GM21423 (cell line): ENCODE data around the gene ACYP1.

ENCODE experiments used
- ATAC-seq: cut with Tn5 transposase; IDR thresholded peaks from one replicate; pipeline ENCODE4 v1.9.1; 2021; ENCODE audit warnings: mild to moderate bottlenecking, moderate library complexity; ENCODE audit not compliant: unreplicated experiment

The ACYP1 gene

GRCh38 chr14:75041613-75042012 is 22.2 kb downstream of the ACYP1 start:
- no peak for ATAC-seq

- no peak for ATAC-seq
These were observed 22.9 kb downstream of the ACYP1 start for GRCh38 chr14:75040959-75041358.

GRCh38 chr14:75040507-75040906 is 23.3 kb downstream of the ACYP1 start:
- no peak for ATAC-seq

- no peak for ATAC-seq
These were observed 30.9 kb downstream of the ACYP1 start for GRCh38 chr14:75032939-75033338.

- no peak for ATAC-seq
These were observed 33.7 kb downstream of the ACYP1 start for GRCh38 chr14:75030147-75030546.

GRCh38 chr14:75025876-75026275 is 37.9 kb downstream of the ACYP1 start:
- ATAC-seq, result no peak

GRCh38 chr14:75025082-75025481 is 38.7 kb downstream of the ACYP1 start:
- ATAC-seq, result no peak

GRCh38 chr14:75023108-75023507 is 40.7 kb downstream of the ACYP1 start:
- no peak for ATAC-seq

GRCh38 chr14:75022655-75023054 is 41.2 kb downstream of the ACYP1 start:
- ATAC-seq, result no peak

GRCh38 chr14:75018694-75019093 is 45.1 kb downstream of the ACYP1 start:
- no peak for ATAC-seq

- ATAC-seq, result no peak
These were observed 47.0 kb downstream of the ACYP1 start for GRCh38 chr14:75016815-75017214.

GRCh38 chr14:75015496-75015895 is 48.3 kb downstream of the ACYP1 start:
- no peak for ATAC-seq

GRCh38 chr14:75013290-75013689 is 50.5 kb downstream of the ACYP1 start:
- no peak for ATAC-seq

- ATAC-seq, result no peak
These were observed 52.3 kb downstream of the ACYP1 start for GRCh38 chr14:75011356-75011994.

- no peak for ATAC-seq
These were observed 53.2 kb downstream of the ACYP1 start for GRCh38 chr14:75010472-75011093.

GRCh38 chr14:75009176-75009575 is 54.6 kb downstream of the ACYP1 start:
- no peak for ATAC-seq

GRCh38 chr14:75005357-75005756 is 58.5 kb downstream of the ACYP1 start:
- ATAC-seq, result no peak

GRCh38 chr14:75003250-75004027 is 60.4 kb downstream of the ACYP1 start:
- peak; percentile 3 for ATAC-seq
